M059J (cell line): ENCODE results near the gene DDX43. TPM values are rescaled to one million over a fixed set of nuclear protein-coding genes. Genes with fewer than 3 reads are reported as not detected.

Experiments used
- total RNA-seq: library from RNA; depleted of rRNA; stranded (reverse); fragments of >200 nt; shearing (Covaris generic); gene quantifications from 2 replicates; pipeline ENCODE4 v1.2.3, GENCODE V29; 2014; rRNA removed

Gene DDX43
- total RNA-seq, 1 experiment from 2014 or later, result not detected

Other genes with a start within 250 kb of the DDX43 start
- gene KHDC1L, start 169.3 kb upstream of the DDX43 start, total RNA-seq, result not detected in 2 replicates
- 11.4 and 11.7 TPM in 2 replicates for gene KHDC1, start 131.6 kb upstream of the DDX43 start, total RNA-seq
- gene DPPA5, start 40.6 kb upstream of the DDX43 start, total RNA-seq, result not detected in 2 replicates
- 0.22 TPM in 1 of 2 replicates, not detected in the other for gene KHDC3L, start 32.2 kb upstream of the DDX43 start, total RNA-seq
- gene OOEP, start 24.9 kb upstream of the DDX43 start, total RNA-seq, result not detected in 2 replicates
- 7.8 and 12.5 TPM in 2 replicates for gene CGAS, start 57.5 kb downstream of the DDX43 start, total RNA-seq
- gene MTO1, start 66.9 kb downstream of the DDX43 start, total RNA-seq, result 14.4 and 17.8 TPM in 2 replicates
- 4,897 and 5,853 TPM in 2 replicates for gene EEF1A1, start 126.2 kb downstream of the DDX43 start, total RNA-seq